Mesendoderm (in vitro differentiated cells): ENCODE results near the gene UBTD2.
"Not testable (repeated sequence)": the region's sequence is repeated elsewhere in the genome, so short reads cannot be mapped to it uniquely, and the experiment has no call there.

Source experiments
- DNase-seq: peaks from one replicate; pipeline ENCODE4 v3.0.0; 2013
- H2AK5ac ChIP-seq: 2 replicates; pipeline ENCODE4 v1.6.1; 2013; ENCODE audit warnings: low read length, inconsistent platforms
- H2BK120ac ChIP-seq: 2 replicates; pipeline ENCODE4 v1.6.1; 2013; ENCODE audit warnings: low read depth, mild to moderate bottlenecking, low read length, moderate library complexity, mixed read lengths
- H2BK15ac ChIP-seq: replicated peaks from 2 replicates; pipeline ENCODE4 v1.6.1; 2013; ENCODE audit warnings: low read depth, mild to moderate bottlenecking, moderate library complexity
- H2BK5ac ChIP-seq: 2 replicates; pipeline ENCODE4 v1.6.1; 2013; ENCODE audit warnings: low read length, inconsistent platforms
- H3K18ac ChIP-seq: 2 replicates; pipeline ENCODE4 v1.6.1; 2013; ENCODE audit warnings: mild to moderate bottlenecking, low read length, mixed read lengths
- H3K23ac ChIP-seq: one replicate; pipeline ENCODE4 v1.6.1; 2013; ENCODE audit warnings: low read length
- H3K27ac ChIP-seq: 2 replicates; pipeline ENCODE4 v1.5.1; 2013; ENCODE audit warnings: low read depth, mild to moderate bottlenecking, inconsistent platforms, low read length, moderate library complexity
- H3K27me3 ChIP-seq: 2 replicates; pipeline ENCODE4 v1.6.1; 2013; ENCODE audit warnings: low read length, control low read depth, mild to moderate bottlenecking, inconsistent platforms; ENCODE audit not compliant: insufficient read depth, poor library complexity
- H3K36me3 ChIP-seq: 2 replicates; pipeline ENCODE4 v1.6.1; 2013; ENCODE audit warnings: low read length, inconsistent platforms; ENCODE audit not compliant: control insufficient read depth, insufficient read depth
- H3K4ac ChIP-seq: one replicate; pipeline ENCODE4 v1.6.1; 2013; ENCODE audit warnings: low read depth, mild to moderate bottlenecking, low read length, moderate library complexity
- H3K4me1 ChIP-seq: 2 replicates; pipeline ENCODE4 v1.6.1; 2013; ENCODE audit warnings: low read depth, low read length, inconsistent platforms; ENCODE audit not compliant: control insufficient read depth
- H3K4me2 ChIP-seq: 2 replicates; pipeline ENCODE4 v1.6.1; 2013; ENCODE audit warnings: low read length
- H3K4me3 ChIP-seq: 2 replicates; pipeline ENCODE4 v1.5.1; 2013; ENCODE audit warnings: mild to moderate bottlenecking, low read length
- H3K56ac ChIP-seq: one replicate; pipeline ENCODE4 v1.6.1; 2013; ENCODE audit warnings: low read length
- H3K79me1 ChIP-seq: 2 replicates; pipeline ENCODE4 v1.6.1; 2013; ENCODE audit warnings: low read length, inconsistent platforms
- H3K79me2 ChIP-seq: 2 replicates; pipeline ENCODE4 v1.6.1; 2013; ENCODE audit warnings: mild to moderate bottlenecking, low read length; ENCODE audit not compliant: control insufficient read depth, insufficient read depth
- H3K9ac ChIP-seq: 2 replicates; pipeline ENCODE4 v1.6.1; 2013; ENCODE audit warnings: low read length, inconsistent platforms
- H4K5ac ChIP-seq: one replicate; pipeline ENCODE4 v1.6.1; 2013; ENCODE audit warnings: low read length
- H4K8ac ChIP-seq: one replicate; pipeline ENCODE4 v1.6.1; 2013; ENCODE audit warnings: low read depth, mild to moderate bottlenecking, control low read depth, low read length, moderate library complexity
- WGBS: extraction: QIAGEN DNeasy Blood & Tissue Kit; methylation state at CpG from one replicate; pipeline ENCODE4 v1.1.7; 2013; ENCODE audit warnings: low lambda C conversion rate, missing lambda C conversion rate; ENCODE audit not compliant: insufficient coverage; ENCODE audit errors: extremely low coverage; 5-methylcytosine and 5-hydroxymethylcytosine counted together

Gene UBTD2

DNA sequence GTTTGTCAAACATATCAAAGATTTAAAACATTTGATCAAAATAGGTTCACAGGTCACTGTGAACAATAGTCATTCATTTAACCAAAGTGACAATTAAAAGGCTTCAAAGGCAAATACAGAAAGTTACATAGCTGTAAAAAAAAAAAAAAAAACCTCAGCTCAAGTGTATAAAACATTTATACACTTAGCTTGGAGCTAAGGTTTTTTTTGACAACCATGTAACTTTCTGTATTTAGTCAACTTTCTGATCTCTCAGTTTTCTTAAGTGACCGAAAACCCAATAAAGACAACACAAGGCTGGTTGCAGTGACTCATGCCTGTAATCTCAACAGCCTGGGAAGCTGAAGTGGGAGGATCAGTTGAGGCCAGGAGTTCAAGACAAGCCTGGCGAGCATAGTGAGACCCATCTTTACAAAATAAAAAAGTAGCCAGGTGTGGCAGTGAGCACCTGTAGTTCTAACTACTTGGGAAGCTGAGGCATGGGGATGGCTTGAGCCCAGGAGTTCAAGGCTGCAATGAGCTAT, 16.4 kb upstream of the UBTD2 start:
- Histone ChIP-seq H2BK15ac (no peak overlapping the region), H3K4ac (no peak overlapping the region), H3K18ac (no peak overlapping the region), H3K4me3 (no peak overlapping the region), H4K5ac (no peak overlapping the region), H3K27ac (no peak overlapping the region), H3K4me1 (no peaks in the 10 kb centered on the region), H3K23ac (no peak overlapping the region), H3K79me1 (no peaks in the 10 kb centered on the region), H3K9ac (no peak overlapping the region), H2BK120ac (no peak overlapping the region), H3K79me2 (no peaks in the 10 kb centered on the region), H3K27me3 (no peaks in the 10 kb centered on the region), H3K56ac (no peak overlapping the region), H2AK5ac (no peak overlapping the region), H3K4me2 (no peak overlapping the region), H3K36me3 (no peaks in the 10 kb centered on the region), H2BK5ac (no peak overlapping the region), H4K8ac (no peak overlapping the region)
- DNase-seq = no peak
- WGBS = no CpG with 5 or more reads among the region's 2 CpGs

DNA sequence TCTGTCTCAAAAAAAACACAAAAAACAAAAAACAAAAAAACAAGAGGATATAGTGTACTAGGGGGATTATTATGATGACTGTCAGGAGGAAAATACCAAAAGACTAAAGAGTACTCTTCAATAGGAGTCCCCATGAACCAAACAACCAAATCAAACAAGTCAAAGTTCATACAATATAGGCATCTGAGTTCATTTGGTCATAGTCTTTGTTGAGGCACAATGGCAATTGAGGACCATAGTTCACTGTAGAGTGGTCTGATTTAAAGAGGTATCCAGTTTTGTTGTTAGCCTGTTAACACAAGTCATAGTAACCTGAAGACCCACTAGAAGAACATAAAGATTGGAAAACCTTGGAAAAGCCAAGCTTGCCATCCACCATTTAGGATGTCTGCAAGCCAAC, 11.3 kb upstream of the UBTD2 start:
- no peak overlapping the region for H3K56ac ChIP-seq
- no peaks in the 10 kb centered on the region for H3K79me1 ChIP-seq
- no peak overlapping the region for H3K4me2 ChIP-seq
- no peak overlapping the region for H2BK15ac ChIP-seq
- H3K4me1 ChIP-seq = no peaks in the 10 kb centered on the region
- no peak overlapping the region for H3K9ac ChIP-seq
- no peak overlapping the region for H3K23ac ChIP-seq
- H3K27ac ChIP-seq = no peak overlapping the region
- no peak overlapping the region for H3K4me3 ChIP-seq
- no peaks in the 10 kb centered on the region for H3K27me3 ChIP-seq
- no peak overlapping the region for H4K8ac ChIP-seq
- no peaks in the 10 kb centered on the region for H3K79me2 ChIP-seq
- no peak overlapping the region for H3K18ac ChIP-seq
- no peak overlapping the region for H2BK120ac ChIP-seq
- no peak overlapping the region for H4K5ac ChIP-seq
- no peak overlapping the region for H2AK5ac ChIP-seq
- no peak overlapping the region for H3K4ac ChIP-seq
- H3K36me3 ChIP-seq = no peaks in the 10 kb centered on the region
- no peak for DNase-seq
- H2BK5ac ChIP-seq = no peak overlapping the region

DNA sequence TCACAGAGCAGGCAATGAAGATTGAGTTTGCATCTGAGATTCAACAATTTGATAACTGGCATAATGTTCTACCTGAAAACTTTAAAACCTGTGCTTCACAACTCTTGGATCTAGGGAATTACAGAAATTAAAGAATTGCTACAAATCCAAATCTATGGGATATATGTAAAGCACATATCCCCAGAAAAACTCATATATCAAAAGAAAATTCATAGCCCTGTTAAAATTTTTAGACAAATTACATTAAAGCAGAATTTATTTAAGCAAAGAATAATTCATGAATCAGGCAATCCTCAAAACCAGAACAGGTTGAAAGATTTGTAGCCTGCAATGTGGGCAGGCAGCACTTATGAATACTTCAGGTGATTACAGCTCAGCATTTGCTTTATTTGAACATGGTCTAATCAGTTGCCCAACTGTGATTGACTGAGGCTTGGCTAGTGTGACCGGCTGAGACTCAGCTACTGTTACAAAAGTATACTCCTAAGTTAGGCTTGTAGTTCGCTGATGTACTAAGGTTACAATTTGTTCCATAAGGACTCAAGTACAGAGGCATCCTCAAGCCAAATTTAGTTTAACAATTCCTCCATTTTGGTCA, 10.3 kb upstream of the UBTD2 start:
- no peaks in the 10 kb centered on the region for H3K79me2 ChIP-seq
- H3K23ac ChIP-seq = no peak overlapping the region
- H4K5ac ChIP-seq = no peak overlapping the region
- H3K18ac ChIP-seq = no peak overlapping the region
- H2BK5ac ChIP-seq = no peak overlapping the region
- H3K4me1 ChIP-seq = no peaks in the 10 kb centered on the region
- no peaks in the 10 kb centered on the region for H3K27me3 ChIP-seq
- DNase-seq = no peak
- H2BK120ac ChIP-seq = no peak overlapping the region
- H3K4ac ChIP-seq = no peak overlapping the region
- H3K4me3 ChIP-seq = no peak overlapping the region
- H3K56ac ChIP-seq = no peak overlapping the region
- WGBS = no CpG with 5 or more reads among the region's 2 CpGs
- H2AK5ac ChIP-seq = no peak overlapping the region
- no peaks in the 10 kb centered on the region for H3K79me1 ChIP-seq
- no peaks in the 10 kb centered on the region for H3K36me3 ChIP-seq
- no peak overlapping the region for H3K27ac ChIP-seq
- H2BK15ac ChIP-seq = no peak overlapping the region
- no peak overlapping the region for H3K9ac ChIP-seq
- H4K8ac ChIP-seq = no peak overlapping the region
- no peak overlapping the region for H3K4me2 ChIP-seq

DNA sequence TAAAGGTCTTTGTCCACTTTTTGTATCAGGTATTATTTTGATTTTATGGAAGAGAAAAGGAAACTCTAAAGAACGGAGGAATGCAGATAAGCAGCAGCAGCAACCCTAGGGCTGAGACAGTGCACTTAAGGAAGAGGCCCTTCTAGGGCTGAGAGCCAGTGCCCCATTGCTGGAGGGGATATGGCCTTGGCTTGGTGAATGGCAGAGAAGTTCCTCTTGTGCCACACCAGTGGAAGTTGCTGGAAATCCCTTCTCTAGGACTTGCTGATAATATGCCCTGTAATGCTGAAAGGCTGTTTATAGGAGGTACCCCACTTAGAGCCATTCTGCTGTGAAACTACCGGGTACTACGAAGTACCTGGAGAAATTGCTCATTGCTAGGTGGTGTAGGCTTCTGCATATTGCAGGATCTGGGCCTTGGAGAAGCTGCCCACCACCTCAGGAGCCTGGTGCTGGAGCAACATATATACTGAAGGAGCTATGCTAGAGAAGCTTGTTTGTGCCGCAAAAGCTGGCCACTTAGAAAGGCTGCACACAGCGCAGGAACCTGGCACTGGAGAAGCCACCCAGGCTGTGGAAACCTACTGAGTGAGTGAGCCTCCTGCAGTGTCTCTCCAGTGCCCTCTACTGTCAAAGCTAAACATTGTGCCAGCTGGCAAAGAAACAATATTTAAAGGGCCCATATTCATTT, 9.6 kb upstream of the UBTD2 start:
- no peak overlapping the region for H3K4ac ChIP-seq
- H3K27ac ChIP-seq = no peak overlapping the region
- H3K23ac ChIP-seq = no peak overlapping the region
- no peak overlapping the region for H3K18ac ChIP-seq
- no peak overlapping the region for H3K9ac ChIP-seq
- no peaks in the 10 kb centered on the region for H3K79me1 ChIP-seq
- no peak overlapping the region for H4K8ac ChIP-seq
- H3K56ac ChIP-seq = no peak overlapping the region
- H3K36me3 ChIP-seq = no peaks in the 10 kb centered on the region
- WGBS = no CpG with 5 or more reads among the region's 5 CpGs
- H2BK5ac ChIP-seq = no peak overlapping the region
- no peak overlapping the region for H2BK120ac ChIP-seq
- no peaks in the 10 kb centered on the region for H3K27me3 ChIP-seq
- no peak overlapping the region for H4K5ac ChIP-seq
- no peaks in the 10 kb centered on the region for H3K4me1 ChIP-seq
- H3K4me3 ChIP-seq = no peak overlapping the region
- H2BK15ac ChIP-seq = no peak overlapping the region
- H2AK5ac ChIP-seq = no peak overlapping the region
- DNase-seq = peak; percentile 73
- no peak overlapping the region for H3K4me2 ChIP-seq
- H3K79me2 ChIP-seq = no peaks in the 10 kb centered on the region

DNA sequence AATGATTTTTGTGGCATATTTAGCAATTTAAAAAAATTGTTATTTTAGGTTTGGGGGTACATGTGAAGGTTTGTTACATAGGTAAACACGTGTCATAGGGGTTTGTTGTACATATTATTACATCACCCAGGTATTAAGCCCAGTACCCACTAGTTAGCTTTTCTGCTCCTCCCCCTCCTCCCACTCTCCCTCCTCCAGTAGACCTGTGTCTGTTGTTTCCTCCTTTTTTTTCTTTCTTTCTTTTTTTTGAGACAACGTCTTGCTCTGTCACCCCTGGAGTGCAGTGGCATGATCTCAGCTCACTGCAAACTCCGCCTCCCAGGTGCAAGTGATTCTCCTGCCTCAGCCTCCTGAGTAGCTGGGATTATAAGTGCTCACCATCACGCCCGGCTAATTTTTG, 8.3 kb upstream of the UBTD2 start:
- H2BK15ac ChIP-seq, H3K79me2 ChIP-seq, H2BK5ac ChIP-seq, H3K4me1 ChIP-seq, H3K4me2 ChIP-seq, H2BK120ac ChIP-seq, H4K5ac ChIP-seq, H4K8ac ChIP-seq, H3K56ac ChIP-seq, H3K9ac ChIP-seq, H3K23ac ChIP-seq, H3K79me1 ChIP-seq, H3K27me3 ChIP-seq, H3K4me3 ChIP-seq, DNase-seq, H2AK5ac ChIP-seq, H3K4ac ChIP-seq, H3K18ac ChIP-seq, H3K36me3 ChIP-seq, H3K27ac ChIP-seq: not testable (repeated sequence)
- no CpG with 5 or more reads among the region's 5 CpGs for WGBS

DNA sequence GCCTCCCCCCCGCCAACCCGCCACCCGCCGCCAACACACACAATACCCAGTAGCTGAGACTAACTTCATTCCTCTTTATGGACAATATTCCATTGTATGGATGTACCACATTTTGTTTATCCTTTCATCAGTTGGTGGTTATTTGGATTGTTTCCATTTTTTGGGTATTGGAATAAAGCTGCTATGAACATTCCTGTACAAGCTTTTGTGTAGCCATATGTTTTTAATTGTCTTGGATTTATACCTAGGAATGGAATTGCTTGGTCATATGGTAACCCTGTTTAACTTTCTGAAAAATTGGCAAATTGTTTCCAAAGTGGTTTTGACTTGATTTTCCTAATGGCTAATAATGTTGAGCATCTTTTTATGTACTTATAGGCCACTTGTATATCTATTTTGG, 4.9 kb upstream of the UBTD2 start:
- H3K4me2 ChIP-seq = no peak overlapping the region
- no peak overlapping the region for H2AK5ac ChIP-seq
- no peak overlapping the region for H2BK15ac ChIP-seq
- H3K9ac ChIP-seq = no peak overlapping the region
- no peak overlapping the region for H2BK5ac ChIP-seq
- H3K23ac ChIP-seq = no peak overlapping the region
- H4K8ac ChIP-seq = no peak overlapping the region
- H4K5ac ChIP-seq = no peak overlapping the region
- H3K4me1 ChIP-seq = no peaks in the 10 kb centered on the region
- H3K18ac ChIP-seq = no peak overlapping the region
- H3K27me3 ChIP-seq = no peaks in the 10 kb centered on the region
- no peaks in the 10 kb centered on the region for H3K36me3 ChIP-seq
- no CpG with 5 or more reads among the region's 4 CpGs for WGBS
- H3K56ac ChIP-seq = no peak overlapping the region
- no peak for DNase-seq
- H3K27ac ChIP-seq = no peak overlapping the region
- H2BK120ac ChIP-seq = no peak overlapping the region
- no peak overlapping the region for H3K4ac ChIP-seq
- H3K79me2 ChIP-seq = no peaks in the 10 kb centered on the region
- no peaks in the 10 kb centered on the region for H3K79me1 ChIP-seq
- H3K4me3 ChIP-seq = no peak overlapping the region
